GM18909 (cell line): ENCODE results near the gene FHIT.

Source experiments
- ATAC-seq: cut with Tn5 transposase; IDR thresholded peaks from one replicate; pipeline ENCODE4 v1.9.1; 2021; ENCODE audit warnings: mild to moderate bottlenecking; ENCODE audit not compliant: unreplicated experiment, poor library complexity

The FHIT gene

DNA sequence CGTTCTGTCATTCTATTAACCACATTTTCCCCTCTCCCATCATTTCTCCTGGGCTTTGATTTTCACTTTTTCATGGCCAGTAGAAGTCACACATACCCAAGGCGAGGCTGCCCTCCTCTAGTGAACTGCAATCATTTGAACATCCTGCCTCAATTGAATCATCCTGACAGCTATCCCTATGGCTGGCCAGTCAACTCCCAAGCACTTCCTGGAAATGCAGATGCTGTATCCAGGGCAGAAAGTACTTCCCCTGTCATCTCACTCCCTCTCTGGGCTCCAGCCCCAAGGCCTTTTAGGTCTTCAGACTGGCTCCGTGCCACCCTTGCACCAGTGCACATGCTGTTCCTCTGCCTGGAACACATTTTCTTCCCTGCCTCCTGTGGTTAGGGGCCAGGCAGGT, 1463.1 kb downstream of the FHIT start:
- ATAC-seq, result no peak

DNA sequence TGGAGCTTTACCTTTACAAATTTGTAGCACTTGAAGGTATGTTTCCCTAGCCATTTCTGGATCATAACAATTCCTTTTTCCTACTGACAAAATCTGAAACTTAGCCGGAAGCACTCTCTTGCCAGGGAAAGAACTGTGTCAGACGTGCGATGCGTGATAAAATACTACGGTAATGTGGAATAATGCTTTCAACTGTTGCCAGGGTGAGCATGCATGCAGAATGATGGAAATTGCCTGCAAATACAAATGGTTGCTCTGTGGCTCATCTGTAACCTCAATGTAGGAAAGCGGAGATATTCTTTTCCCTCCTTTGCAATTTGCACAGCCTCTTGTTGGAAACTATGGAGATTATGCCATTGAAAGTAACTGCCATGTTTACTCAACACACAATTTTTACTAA, 1464.9 kb downstream of the FHIT start:
- no peak for ATAC-seq

DNA sequence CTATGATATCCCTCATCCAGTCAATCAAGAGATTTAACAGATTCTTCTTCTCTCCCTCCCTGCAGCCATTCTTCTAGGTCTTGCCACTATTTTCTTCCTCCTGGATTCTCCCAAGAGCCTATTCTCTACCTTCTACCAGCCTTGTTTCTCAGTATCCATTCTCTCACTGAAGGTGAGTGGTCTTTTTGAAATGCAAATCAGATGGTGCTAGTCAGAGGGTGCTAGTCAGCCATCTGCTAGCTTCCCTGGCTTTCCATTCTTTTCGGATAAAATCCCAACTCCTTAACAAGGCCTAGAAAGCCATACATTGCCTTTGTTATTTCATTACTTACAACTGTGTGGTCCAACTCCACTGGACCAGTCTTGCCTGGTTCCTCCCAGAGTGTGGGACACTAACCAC, 1467.1 kb downstream of the FHIT start:
- ATAC-seq, result no peak

DNA sequence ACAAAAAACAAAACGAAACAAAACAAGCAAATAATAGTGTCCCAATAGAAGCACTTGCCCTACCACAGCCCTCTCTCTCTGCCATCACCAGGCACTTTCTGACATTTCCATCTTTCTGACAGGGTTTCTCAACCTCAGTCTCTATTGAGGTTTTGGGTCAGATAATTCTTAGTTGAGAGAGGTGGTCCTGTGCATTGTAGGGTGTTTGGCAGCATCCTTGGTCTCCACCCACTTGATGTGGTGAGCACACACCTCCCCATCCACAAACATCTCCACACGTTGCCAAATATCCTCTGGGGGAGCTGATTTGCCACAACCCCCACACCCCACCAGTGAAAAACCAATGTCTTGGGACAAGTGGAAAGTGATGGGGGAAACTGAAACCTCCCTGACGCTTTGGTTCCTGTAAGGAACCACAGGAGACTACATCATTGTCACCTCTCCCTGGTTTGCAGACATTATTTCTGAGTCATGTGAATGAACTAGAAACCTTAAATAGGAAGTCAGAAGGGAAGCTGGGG, 1467.7 kb downstream of the FHIT start:
- ATAC-seq, result no peak

DNA sequence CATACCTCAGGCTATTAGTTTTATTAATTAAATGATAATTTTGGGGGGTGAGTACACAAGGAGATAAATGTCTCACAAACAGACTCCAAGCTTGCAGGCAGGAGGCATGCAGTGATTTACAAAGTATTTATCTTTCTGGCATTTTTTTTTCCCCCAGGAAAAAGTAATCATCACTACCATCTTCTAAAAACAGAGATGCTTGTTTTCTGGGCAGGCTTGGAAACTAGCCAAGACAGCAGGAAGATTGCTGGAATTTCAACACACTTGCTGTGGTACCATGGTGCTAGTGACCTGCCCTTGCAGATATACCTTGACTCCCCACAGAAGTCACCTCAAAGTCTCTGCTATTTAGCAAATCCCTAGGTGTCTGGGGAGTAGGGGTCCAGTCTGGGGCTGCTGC, 1468.6 kb downstream of the FHIT start:
- no peak for ATAC-seq

DNA sequence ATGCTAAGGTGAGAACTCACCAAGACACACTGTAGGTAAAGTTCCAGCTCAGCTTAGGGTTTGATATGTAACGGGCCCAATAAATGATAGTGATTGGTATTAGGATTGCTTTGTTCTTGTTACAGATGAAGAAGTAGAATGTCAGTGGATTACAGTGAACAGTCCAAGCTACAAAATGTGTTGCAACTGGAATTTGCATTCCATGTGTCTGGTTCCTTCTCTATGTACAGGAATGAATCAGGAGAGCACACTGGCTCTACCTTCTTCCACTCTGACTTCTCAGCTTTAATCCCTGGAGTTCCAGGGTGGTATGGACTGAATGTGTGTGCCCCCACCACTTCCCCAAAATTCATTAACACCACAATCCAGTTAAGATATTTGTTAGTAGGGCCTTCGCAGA, 1471.0 kb downstream of the FHIT start:
- no peak for ATAC-seq

DNA sequence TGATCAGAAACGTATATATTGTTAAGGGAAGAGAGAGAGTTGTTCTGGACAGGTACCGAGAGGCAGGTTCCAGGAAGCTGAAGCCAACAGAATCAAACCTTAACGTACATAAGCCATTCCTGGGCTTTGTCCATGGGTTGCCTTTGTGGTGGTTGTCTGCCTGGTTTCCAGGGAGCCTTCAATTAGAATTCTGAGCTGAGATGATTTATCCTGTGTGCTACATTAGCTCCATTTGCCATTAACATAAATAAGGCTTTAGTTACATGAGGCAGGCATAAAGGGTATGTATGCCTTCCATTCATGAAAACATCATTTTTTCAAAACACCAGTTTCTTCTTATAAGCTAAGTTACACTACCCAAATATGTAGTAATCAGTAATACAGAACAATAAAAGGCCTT, 1472.0 kb downstream of the FHIT start:
- ATAC-seq, result no peak

DNA sequence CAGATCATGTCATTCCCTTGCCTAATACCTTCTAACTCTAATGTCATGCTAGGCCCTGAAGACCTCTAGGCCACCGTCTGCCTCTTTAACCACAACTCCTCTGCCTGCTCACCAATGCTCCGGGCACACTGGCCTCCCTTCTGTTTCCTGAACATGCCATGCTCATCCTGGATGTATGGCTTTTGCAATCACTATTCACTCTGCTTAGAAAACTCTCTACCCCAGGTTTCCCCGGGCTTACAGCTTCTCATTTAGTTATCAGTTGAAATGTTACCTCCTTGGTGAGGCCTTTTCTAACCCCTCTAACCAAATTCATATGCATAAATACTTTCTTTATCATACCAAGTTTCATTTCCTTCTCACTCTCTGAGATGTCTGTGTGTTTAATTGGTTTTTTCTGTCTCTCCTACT, 1473.6 kb downstream of the FHIT start:
- ATAC-seq, result no peak

DNA sequence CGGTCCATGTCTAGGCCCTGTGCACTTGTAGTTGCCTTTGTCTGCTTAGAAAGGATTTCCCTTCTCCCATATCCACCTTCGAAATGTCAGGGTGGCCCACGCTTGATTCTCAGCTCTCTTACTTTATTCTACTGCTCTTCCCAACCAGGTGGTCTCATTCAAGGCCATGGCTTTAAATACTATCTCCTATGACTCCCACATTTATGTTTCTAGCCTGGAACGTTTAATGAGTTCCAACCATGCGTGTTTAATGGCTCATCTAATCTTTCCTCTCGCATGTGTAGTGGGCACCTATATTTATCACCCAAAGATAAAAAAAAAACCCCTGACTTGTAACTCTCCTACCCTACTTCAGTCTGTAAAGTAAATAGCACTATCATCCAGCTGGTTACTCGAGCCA, 1474.2 kb downstream of the FHIT start:
- no peak for ATAC-seq

DNA sequence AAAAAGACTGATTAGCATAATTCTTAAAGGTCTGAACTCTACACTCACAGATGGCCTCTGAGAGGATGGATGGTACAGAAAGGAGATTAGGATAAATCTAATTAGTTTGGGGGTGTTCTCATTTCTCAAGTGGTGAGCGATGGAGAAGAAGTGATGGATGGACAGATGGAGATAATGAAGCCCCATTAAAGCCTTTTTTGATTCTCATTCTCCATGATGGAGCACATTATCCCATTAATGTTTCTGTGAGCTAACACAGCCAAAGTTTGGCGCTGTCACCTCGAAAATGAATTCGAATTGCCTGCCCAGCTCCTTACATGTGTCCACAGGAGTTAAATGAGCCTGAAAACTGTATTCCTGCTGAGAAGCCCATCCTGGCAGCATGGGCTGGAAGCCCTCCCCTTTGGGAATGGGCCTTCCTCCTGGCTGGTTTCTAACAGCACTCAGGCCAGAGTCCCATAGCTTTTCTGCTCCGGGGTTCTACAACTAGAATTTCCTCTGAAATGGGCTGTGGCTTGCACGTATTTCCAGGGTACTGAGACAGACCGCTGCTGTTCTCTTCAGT, 1475.4 kb downstream of the FHIT start:
- no peak for ATAC-seq

DNA sequence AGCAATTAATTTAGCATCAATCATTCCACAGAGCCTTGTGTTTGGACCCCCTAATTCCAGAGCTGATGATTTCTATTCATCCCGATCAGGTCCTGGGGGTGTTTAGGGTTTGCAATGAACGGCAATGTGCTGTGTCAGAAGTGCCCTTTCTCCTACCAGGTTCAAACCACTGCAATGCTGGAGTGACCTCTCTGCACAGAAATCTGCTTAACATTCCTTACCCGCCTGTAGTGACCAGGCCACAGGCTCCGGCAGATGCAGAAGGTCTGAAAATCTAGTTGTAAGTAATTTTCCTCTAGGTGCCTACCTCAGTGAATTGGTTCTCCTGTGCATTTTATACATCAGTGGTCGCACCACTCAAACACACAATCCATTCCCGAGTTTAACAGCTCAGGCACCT, 1476.1 kb downstream of the FHIT start:
- ATAC-seq, result no peak

DNA sequence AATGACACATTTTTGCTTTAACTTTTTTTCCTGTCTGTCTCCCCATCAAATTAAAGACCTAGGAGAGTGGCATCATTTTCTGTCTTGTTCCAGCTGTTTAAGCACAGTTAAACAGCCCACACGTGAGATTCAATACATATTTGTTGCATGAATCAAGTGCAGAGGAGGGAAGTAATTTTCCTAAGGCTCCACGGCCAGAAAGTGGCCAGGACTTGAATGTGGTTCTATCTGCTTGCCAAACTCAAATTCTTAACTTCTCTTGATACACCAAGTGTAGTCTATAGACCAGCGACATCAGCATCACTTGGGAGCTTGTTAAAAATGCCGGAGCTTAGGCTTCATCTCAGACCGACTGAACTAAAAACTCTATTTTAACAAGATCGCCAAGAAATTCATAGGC, 1476.6 kb downstream of the FHIT start:
- no peak for ATAC-seq

DNA sequence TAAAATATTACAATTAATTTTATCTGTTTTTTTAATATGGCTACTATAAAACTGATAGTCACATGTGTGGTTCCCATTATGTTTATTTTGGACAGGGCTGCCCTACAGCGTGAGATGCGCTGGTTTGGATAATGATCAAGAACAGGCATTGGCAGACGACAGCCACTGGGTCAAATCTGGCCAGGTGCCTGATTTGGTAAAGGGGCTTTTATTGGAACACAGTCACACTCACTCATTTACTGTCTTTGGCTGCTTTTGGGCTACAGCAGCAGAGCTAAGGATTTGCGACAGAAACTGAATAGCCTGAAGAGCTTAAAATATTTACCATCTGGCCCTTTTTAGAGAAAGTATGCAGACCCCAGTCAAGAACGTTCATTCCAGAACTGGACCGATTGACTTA, 1477.3 kb downstream of the FHIT start:
- ATAC-seq, result no peak

DNA sequence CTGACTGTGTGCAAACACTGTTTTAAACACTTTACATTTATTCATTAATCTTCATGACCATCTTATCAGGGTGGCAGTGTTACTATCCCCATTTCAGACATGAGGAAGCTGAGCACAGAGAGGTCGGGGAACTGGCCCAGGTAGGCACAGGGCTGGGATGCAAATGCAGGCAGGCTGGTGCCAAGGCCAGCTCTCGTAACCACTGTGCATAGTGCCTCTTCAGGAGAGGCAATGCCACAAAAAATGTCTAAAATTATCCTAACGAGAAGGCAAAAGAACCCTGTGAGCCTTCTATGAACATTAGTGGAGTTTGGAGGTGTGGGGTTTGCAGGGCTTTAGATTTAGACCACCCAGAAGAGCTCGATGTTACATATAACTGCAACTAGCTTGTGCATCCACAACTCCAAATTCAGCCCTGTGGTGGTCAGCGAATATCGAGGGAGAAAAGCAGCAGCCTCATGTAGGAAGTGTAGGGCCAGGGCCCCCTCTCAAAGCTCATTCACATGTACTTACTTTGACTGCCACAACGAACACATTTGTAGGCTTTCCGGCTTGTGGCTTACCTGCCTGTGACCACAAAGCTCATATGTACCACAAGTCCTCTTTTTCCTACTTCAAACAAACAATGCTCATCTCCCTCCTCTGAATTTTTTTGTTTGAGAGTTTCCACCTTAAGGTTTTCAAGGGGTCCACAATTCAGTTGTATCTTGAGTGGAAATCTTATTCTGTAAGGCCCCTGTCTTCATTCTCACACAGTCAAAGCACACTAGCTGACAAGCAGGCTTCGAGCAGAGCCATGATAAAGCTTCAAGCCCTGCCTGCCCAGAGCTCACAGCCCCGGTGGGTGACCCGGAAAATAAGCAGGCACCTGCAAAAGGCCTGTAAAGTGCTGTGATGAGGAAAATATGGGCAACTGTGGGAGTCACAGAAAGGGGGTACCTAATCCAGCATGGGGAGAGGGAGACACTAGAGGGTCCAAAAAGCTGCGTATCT, 1478.5 kb downstream of the FHIT start:
- ATAC-seq, result no peak

DNA sequence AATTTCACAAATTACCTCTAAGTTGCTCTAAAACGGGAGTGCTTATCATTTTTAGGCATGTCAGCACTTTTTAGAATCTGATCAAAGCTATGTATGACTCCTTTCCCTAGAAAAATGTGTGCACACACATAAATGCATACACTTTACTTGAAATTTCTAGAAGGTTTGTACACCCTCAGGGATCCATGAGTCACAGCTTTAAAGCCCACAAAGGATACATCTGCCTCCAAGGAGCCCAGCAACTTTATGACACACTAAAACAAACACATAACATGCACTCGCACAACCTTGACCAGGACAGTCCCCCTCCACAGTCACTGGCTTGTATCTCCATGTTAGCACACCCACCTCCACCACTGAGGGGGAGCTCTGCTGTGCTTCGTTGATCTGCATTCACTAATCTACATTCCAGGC, 1479.5 kb downstream of the FHIT start:
- no peak for ATAC-seq

DNA sequence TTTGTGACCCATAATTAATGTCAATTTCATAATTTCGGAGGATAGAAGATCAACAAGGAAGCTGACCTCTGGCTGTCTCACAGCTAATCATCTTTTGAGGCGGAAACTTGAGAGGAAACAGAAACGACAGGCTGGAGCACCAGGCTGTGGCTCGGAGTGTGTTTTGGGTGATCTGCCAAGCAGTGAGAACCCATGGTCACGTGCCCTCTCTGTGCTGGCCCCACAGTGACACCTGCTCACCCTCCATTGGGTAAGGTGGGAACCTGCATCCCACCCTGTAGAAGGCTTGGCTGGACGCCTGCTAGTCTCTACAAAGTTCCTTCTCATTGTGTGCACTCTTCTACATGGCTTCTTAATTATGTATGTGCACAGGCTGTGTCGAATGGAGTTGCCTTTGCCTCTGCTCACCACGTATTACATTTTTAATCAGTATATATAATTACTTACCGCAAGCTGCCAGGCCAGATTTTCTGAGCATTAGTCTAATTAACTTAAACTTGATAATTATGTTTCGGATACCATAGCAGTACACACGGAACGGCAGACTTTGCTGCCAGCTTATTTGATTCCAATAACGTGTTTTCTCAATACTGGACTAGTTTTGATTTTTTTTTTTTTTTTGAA, 1482.0 kb downstream of the FHIT start:
- ATAC-seq, result no peak

DNA sequence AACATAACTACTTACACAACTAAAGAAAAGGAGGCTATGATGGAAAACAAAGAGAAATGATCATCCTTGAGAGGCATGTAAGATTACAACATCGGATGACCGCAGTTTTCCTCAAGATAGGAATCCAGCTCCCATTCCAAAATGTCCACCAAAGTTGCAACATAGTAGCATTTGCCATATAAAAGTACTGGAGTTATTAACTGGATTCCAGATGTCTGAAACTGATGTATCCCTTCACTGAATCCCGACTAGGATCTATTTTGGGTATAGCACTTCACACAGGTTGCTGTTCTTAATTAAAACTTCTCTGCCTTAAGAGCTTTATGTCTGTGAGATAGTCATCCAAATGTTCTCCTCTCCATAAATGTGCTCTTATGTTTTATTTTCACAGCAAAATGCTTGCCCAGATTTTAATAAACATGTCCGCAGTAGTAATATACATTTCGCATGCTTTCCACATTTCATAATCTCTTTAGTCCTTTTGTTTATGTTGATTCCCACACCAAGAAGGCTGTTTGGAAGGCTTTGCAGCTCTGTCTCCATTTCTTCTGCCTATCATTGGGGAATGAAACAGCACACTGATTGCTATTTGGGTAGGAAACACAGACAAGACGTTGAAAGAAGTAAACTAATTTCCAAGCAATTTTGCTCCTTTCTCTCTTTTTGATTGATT, 1484.9 kb downstream of the FHIT start:
- no peak for ATAC-seq

DNA sequence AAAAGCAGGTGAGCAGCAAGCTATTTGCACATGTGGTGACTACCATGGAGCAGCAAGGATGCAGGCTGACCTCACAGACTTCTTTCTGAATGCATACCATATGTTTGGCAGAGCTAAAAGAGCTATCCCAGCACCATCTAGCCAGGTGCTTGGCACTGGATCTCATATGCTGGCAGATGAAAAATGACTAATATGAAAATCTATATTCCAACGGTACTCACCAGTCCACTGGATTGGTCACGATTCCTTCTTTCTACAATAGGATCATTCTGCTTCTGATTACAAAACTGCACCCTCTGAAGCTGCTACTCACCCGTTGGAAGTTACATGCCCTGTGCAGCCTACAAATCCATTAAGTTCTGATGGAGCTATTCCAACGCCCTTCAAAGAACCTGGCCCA, 1487.1 kb downstream of the FHIT start:
- no peak for ATAC-seq

DNA sequence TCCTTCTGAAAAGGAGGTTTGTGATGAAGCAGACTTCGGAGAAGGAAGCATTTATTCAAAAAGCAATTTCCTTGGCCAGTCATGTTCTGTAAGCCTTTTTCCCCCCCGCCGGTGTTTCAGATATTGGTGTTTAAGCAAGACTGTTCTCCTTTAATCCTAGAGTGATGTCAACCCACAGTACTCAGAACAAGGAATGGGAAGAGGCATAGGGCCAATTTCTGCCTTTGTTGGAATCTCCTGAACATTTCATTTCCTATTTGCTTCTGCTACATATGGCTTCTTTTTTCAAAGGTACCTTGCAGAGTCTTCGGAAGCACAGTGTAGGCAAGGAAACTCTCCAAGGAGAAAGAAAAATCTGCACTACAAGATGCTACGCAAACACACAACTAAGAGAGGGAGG, 1488.3 kb downstream of the FHIT start:
- ATAC-seq, result no peak

DNA sequence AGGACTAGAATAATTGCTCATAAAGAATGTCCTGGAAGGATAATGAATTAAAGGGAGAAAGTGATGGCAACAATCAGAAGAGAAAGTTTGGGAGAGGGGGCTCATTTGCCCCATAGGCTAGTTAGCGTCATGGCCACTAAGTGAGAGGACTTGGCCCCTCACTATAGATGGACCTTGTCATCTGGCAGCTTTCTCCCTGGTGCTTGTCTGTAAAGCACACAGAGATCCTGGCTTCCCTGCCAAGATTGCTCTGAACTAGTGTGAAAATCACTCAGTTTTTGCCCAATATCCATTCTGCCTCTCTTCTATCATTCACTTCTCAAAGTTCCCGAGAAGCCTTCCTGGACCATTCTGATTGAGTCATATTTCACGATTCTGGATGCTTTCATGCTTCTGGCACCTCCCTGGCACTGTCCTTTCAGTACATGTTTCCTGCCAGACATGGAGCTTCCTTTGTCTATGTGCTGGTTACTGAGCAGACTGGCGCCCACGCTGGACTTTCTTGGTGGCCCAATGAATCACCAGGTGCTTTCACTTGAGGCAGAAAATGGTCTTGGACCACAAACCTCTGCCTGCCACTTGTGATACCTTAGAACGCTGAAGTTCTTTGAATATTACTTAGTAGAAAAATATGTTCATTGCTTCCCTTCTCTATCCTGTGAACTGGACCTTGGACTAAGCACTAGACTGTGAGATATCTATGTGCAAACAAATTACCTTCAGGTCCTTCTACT, 1491.8 kb downstream of the FHIT start:
- ATAC-seq, result no peak
